ENCODE measurements around the gene MELTF. TPM values are rescaled to one million over a fixed set of nuclear protein-coding genes. Genes with fewer than 3 reads are reported as not detected.
A peak's percentile ranks its signal among the peaks of the same experiment; 100 is the strongest.

The MELTF gene
- total and polyA plus RNA-seq, 2 of the 13 experiments (the other 11 are each of a cell fraction or from before 2014, with no cell fraction given), result 3.2 to 7.5 TPM

- no peak for TF ChIP-seq TBP (CRISPR knock-in tag; IDR thresholded peaks at IDR 0.05)
- TF ChIP-seq, protein P1, sequence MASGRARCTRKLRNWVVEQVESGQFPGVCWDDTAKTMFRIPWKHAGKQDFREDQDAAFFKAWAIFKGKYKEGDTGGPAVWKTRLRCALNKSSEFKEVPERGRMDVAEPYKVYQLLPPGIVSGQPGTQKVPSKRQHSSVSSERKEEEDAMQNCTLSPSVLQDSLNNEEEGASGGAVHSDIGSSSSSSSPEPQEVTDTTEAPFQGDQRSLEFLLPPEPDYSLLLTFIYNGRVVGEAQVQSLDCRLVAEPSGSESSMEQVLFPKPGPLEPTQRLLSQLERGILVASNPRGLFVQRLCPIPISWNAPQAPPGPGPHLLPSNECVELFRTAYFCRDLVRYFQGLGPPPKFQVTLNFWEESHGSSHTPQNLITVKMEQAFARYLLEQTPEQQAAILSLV (CRISPR knock-in tag; IDR thresholded peaks at IDR 0.05; ENCODE audit: borderline replicate concordance), result no peak
- no peak for TF ChIP-seq ZMAT3 (CRISPR knock-in tag; conservative IDR thresholded peaks at IDR 0.05)
- TF ChIP-seq, protein P2, sequence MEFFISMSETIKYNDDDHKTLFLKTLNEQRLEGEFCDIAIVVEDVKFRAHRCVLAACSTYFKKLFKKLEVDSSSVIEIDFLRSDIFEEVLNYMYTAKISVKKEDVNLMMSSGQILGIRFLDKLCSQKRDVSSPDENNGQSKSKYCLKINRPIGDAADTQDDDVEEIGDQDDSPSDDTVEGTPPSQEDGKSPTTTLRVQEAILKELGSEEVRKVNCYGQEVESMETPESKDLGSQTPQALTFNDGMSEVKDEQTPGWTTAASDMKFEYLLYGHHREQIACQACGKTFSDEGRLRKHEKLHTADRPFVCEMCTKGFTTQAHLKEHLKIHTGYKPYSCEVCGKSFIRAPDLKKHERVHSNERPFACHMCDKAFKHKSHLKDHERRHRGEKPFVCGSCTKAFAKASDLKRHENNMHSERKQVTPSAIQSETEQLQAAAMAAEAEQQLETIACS (CRISPR knock-in tag; IDR thresholded peaks at IDR 0.05), result no peak
- TF ChIP-seq, protein P3, sequence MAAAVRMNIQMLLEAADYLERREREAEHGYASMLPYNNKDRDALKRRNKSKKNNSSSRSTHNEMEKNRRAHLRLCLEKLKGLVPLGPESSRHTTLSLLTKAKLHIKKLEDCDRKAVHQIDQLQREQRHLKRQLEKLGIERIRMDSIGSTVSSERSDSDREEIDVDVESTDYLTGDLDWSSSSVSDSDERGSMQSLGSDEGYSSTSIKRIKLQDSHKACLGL (CRISPR knock-in tag; IDR thresholded peaks at IDR 0.05), result no peak
- TF ChIP-seq ZNF225 (CRISPR knock-in tag; IDR thresholded peaks at IDR 0.05), result no peak
- no peak for TF ChIP-seq TFAP4 (IDR thresholded peaks at IDR 0.05; ENCODE audit: borderline replicate concordance, low read depth)
- TF ChIP-seq HCFC1 (IDR thresholded peaks at IDR 0.05; ENCODE audit: low read depth, low read length), result no peak
- TF ChIP-seq ZNF205 (CRISPR knock-in tag; IDR thresholded peaks at IDR 0.05), result peak; percentile 24; the same call in 1 of the 2 replicates
- 0 out of 2 replicates have a peak, but pooled peaks have one; percentile 13 for TF ChIP-seq ZNF142 (CRISPR knock-in tag; IDR thresholded peaks at IDR 0.05)
- no peak for TF ChIP-seq CBFB (CRISPR knock-in tag; IDR thresholded peaks at IDR 0.05)
- no peak for TF ChIP-seq ZNF354B (CRISPR knock-in tag; IDR thresholded peaks at IDR 0.05)
- TF ChIP-seq, protein P4, sequence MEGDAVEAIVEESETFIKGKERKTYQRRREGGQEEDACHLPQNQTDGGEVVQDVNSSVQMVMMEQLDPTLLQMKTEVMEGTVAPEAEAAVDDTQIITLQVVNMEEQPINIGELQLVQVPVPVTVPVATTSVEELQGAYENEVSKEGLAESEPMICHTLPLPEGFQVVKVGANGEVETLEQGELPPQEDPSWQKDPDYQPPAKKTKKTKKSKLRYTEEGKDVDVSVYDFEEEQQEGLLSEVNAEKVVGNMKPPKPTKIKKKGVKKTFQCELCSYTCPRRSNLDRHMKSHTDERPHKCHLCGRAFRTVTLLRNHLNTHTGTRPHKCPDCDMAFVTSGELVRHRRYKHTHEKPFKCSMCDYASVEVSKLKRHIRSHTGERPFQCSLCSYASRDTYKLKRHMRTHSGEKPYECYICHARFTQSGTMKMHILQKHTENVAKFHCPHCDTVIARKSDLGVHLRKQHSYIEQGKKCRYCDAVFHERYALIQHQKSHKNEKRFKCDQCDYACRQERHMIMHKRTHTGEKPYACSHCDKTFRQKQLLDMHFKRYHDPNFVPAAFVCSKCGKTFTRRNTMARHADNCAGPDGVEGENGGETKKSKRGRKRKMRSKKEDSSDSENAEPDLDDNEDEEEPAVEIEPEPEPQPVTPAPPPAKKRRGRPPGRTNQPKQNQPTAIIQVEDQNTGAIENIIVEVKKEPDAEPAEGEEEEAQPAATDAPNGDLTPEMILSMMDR (CRISPR knock-in tag; IDR thresholded peaks at IDR 0.05), result no peak
- TF ChIP-seq HOXA3 (CRISPR knock-in tag; IDR thresholded peaks at IDR 0.05), result peak; percentile 53; the same call in 1 of the 2 replicates
- no peak for TF ChIP-seq PCBP2 (optimal IDR thresholded peaks at IDR 0.05; ENCODE audit: low read depth, low read length, poor library complexity, severe bottlenecking)
- no peak for TF ChIP-seq ZNF263 (CRISPR knock-in tag; IDR thresholded peaks at IDR 0.05)
- peak; percentile 96 for TF ChIP-seq MIXL1 (CRISPR knock-in tag; IDR thresholded peaks at IDR 0.05)
- TF ChIP-seq ZNF839 (CRISPR knock-in tag; IDR thresholded peaks at IDR 0.05; ENCODE audit: borderline replicate concordance), result no peak
- no peak for TF ChIP-seq CBX1 (IDR thresholded peaks at IDR 0.05; ENCODE audit: low read depth)
These were observed 67.3 kb downstream of the MELTF start (continued) for GRCh38 chr3:196962108-196962929.

Data from HepG2 (cell line).